BLaER1 (cell line): ENCODE data around the gene ANXA10.
"Not testable (repeated sequence)": the region's sequence is repeated elsewhere in the genome, so short reads cannot be mapped to it uniquely, and the experiment has no call there.

Source experiments
- H3K27ac ChIP-seq: shearing (Covaris generic); formaldehyde crosslinking; 2 replicates; pipeline ENCODE4 v1.8.1; 2022
- H3K27me3 ChIP-seq: shearing (Covaris generic); formaldehyde crosslinking; 2 replicates; pipeline ENCODE4 v1.8.1; 2022
- H3K36me3 ChIP-seq: shearing (Covaris generic); formaldehyde crosslinking; 2 replicates; pipeline ENCODE4 v1.8.1; 2022
- H3K4me1 ChIP-seq: shearing (Covaris generic); formaldehyde crosslinking; 2 replicates; pipeline ENCODE4 v1.8.1; 2022
- H3K4me2 ChIP-seq: shearing (Covaris generic); formaldehyde crosslinking; 2 replicates; pipeline ENCODE4 v1.8.1; 2022
- H3K4me3 ChIP-seq: shearing (Covaris generic); formaldehyde crosslinking; 2 replicates; pipeline ENCODE4 v1.8.1; 2022
- H3K9ac ChIP-seq: shearing (Covaris generic); formaldehyde crosslinking; 2 replicates; pipeline ENCODE4 v1.8.1; 2022
- H3K9me3 ChIP-seq: shearing (Covaris generic); formaldehyde crosslinking; 2 replicates; pipeline ENCODE4 v1.8.1; 2022
- H4K20me1 ChIP-seq: shearing (Covaris generic); formaldehyde crosslinking; 2 replicates; pipeline ENCODE4 v1.8.1; 2022
- Cebpa-rat ChIP-seq: shearing (Covaris generic); IDR thresholded peaks from 2 replicates; pipeline ENCODE4 v1.8.1; 2022

ANXA10 gene

DNA sequence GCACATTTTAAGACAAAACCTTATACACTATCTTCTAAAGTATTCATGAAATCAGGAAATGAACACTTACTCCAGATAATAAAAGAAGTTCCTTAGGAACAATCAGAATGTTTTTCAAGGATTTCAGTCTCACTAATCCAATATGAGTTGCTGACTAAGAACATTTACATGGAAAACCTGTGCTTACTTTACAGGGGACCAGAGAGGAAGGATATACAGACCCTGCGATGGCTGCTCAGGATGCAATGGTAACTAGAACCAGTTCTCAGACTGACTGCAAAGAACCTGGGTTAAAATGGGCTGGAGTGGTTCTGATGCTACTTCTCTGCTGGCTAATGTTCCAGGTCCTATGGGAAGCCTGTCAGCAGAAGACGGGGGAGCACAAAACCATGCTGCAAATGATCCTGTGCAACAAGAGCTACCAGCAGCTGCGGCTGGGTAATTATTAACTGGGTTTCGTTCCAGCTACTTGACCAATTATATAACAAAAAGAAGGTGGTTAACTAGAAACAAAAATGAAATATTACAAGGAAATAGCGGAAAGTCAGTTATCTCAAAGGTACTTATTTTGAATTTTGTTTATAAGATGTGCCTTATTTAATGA, 85.3 kb downstream of the ANXA10 start:
- Histone ChIP-seq H3K36me3 (no peaks in the 10 kb centered on the region), H3K4me2 (no peak overlapping the region), H3K27ac (no peak overlapping the region), H3K27me3 (no peaks in the 10 kb centered on the region), H3K9ac (no peak overlapping the region), H3K9me3 (no peaks in the 10 kb centered on the region), H3K4me3 (no peak overlapping the region), H3K4me1 (no peaks in the 10 kb centered on the region), H4K20me1 (no peaks in the 10 kb centered on the region)
- no peak for TF ChIP-seq Cebpa-rat

DNA sequence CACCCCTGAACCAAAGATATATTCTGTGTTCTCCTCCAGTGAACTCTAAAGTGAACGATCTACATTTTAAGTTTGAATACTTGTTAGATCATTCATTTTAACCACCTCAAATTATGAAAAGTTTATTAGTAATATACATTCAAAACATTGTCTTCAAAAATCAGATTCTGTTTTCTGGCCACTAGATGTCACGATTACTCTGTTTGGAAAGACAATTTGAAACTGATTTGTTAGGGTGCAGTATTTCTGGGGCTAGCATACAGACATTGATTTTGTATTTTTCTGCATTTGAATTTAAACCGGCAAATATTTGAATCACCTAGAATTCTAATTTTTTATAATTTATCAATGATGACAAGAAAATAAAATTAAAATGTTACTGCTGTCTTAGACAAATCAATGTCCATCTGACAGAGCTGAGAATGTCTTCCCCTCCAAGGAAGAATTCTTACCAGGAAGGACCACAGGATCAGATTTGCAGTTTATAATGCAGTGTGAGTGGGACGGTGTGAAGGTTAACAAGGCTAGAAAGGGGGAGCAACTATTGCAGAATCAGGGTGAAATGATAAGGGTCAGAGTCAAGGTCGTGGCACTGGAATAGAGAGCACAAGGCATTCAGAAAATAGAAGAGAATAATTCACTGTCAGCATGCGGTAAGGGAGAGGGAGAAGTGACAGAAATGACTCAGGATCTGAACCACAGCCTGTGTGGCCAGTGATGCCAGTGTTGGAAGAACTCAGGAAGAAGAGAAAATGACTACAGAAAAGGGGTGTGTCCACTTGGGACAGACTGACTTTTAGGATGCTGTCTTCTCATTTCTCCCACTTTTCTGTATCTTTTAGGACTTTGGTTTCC, 91.6 kb downstream of the ANXA10 start:
- Histone ChIP-seq H3K4me1 (no peaks in the 10 kb centered on the region), H3K27me3 (no peaks in the 10 kb centered on the region), H4K20me1 (no peaks in the 10 kb centered on the region), H3K4me3 (no peak overlapping the region), H3K27ac (no peak overlapping the region), H3K9me3 (no peaks in the 10 kb centered on the region), H3K36me3 (no peaks in the 10 kb centered on the region), H3K4me2 (no peak overlapping the region), H3K9ac (no peak overlapping the region)
- no peak for TF ChIP-seq Cebpa-rat

DNA sequence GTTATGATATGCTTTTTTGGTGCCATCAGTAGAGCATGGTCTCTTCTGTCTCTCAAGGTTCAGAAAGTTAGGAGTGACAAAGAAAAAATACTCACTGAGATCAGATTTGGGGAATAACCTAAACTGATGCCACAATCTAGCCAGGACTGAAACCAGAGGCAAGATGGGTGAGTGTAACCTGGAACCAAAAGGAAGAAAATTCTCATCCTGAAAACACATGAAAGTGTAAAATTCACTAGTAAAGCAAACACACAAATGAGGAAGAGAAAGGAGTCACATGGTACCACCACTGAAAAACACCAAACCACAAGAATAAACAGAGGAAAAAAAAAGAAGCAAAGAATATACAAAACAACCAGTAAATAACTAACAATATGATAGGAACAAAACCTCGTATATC, 96.4 kb downstream of the ANXA10 start:
- no peak overlapping the region for H3K4me3 ChIP-seq
- no peak overlapping the region for H3K27ac ChIP-seq
- H4K20me1 ChIP-seq, result no peaks in the 10 kb centered on the region
- no peaks in the 10 kb centered on the region for H3K9me3 ChIP-seq
- no peak for TF ChIP-seq Cebpa-rat
- no peaks in the 10 kb centered on the region for H3K4me1 ChIP-seq
- H3K36me3 ChIP-seq, result no peaks in the 10 kb centered on the region
- no peaks in the 10 kb centered on the region for H3K27me3 ChIP-seq
- H3K4me2 ChIP-seq, result no peak overlapping the region
- H3K9ac ChIP-seq, result no peak overlapping the region

DNA sequence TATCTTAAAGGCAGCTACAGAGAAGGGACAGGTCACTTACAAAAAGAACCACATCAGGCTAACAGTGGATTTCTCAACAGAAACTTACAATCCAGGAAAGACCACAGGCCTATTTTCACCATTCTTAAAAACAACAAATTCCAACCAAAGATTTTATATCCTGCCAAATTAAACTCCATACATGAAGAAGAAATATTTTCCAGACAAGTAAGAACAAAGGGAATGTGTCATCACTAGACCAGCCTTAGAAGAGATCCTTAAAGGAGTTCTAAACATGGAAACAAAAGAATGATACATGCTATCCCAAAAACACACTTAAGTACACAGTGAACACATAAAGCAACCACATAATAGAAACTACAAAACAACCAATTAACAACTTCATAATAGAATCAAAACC, 105.6 kb downstream of the ANXA10 start:
- Histone ChIP-seq H3K4me1 (no peaks in the 10 kb centered on the region), H3K9me3 (peaks cover 10% of the 10 kb centered on the region), H3K36me3 (no peaks in the 10 kb centered on the region), H3K27ac (no peak overlapping the region), H3K4me2 (no peak overlapping the region), H3K4me3 (no peak overlapping the region), H3K27me3 (no peaks in the 10 kb centered on the region), H4K20me1 (no peaks in the 10 kb centered on the region), H3K9ac (no peak overlapping the region)
- no peak for TF ChIP-seq Cebpa-rat

DNA sequence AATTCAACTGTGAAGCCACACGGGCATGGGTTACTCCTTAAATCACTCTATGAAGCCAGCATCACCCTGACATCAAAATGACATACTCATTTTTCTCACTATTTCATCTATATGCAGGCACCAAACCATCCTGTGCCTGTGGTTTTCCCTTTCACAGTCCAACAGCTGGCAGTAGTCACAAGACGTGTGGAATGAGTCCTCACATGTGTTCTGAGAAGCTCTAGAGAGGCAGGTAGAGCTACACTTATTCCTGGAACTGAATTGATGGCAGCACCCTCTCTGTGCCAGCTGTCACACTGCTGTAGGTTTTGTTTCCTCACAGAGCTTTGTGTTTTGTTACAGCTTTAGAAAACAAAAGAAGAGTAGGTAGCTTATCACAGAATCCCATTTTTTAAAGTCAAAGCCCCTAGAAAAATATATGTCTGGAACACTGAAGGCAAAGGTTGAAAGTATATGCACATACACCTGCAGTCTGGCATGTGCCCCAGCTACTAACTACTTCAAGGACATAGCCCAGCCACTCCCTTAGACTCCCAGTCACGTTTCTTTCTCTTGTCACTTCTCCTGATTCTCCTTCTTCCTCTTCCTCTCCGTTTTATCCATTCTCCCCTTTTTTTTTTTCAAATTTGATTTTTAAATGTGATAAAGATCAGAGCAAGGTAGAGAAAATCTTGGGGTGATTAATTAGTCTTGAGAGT, 107.1 kb downstream of the ANXA10 start:
- Histone ChIP-seq H3K9me3 (peaks cover 25% of the 10 kb centered on the region), H3K4me1 (no peaks in the 10 kb centered on the region), H4K20me1 (no peaks in the 10 kb centered on the region), H3K36me3 (no peaks in the 10 kb centered on the region), H3K4me3 (no peak overlapping the region), H3K27me3 (no peaks in the 10 kb centered on the region), H3K27ac (no peak overlapping the region), H3K9ac (no peak overlapping the region), H3K4me2 (no peak overlapping the region)
- no peak for TF ChIP-seq Cebpa-rat

DNA sequence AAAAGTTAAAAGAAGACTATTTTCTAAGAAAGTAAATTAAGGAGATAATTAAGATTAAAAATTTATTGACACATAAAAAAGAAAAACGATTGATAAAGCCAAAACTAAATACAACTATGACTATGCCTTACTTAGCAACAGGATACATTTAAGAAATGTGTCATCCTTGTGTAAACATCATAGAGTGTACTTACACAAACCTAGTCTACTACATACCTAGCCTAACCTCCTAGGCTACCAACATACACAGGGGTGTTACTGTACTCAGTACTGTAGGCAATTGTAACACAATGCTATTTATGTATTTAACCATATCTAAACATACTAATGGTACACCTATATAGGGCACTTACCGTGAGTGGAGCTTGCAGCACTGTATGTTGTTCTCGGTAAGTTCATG, 108.3 kb downstream of the ANXA10 start:
- Histone ChIP-seq H3K4me1 (no peaks in the 10 kb centered on the region), H3K4me2 (no peak overlapping the region), H3K9ac (no peak overlapping the region), H3K27me3 (no peaks in the 10 kb centered on the region), H3K9me3 (peaks cover 33% of the 10 kb centered on the region), H3K4me3 (no peak overlapping the region), H4K20me1 (no peaks in the 10 kb centered on the region), H3K27ac (no peak overlapping the region), H3K36me3 (no peaks in the 10 kb centered on the region)
- TF ChIP-seq Cebpa-rat, result no peak

DNA sequence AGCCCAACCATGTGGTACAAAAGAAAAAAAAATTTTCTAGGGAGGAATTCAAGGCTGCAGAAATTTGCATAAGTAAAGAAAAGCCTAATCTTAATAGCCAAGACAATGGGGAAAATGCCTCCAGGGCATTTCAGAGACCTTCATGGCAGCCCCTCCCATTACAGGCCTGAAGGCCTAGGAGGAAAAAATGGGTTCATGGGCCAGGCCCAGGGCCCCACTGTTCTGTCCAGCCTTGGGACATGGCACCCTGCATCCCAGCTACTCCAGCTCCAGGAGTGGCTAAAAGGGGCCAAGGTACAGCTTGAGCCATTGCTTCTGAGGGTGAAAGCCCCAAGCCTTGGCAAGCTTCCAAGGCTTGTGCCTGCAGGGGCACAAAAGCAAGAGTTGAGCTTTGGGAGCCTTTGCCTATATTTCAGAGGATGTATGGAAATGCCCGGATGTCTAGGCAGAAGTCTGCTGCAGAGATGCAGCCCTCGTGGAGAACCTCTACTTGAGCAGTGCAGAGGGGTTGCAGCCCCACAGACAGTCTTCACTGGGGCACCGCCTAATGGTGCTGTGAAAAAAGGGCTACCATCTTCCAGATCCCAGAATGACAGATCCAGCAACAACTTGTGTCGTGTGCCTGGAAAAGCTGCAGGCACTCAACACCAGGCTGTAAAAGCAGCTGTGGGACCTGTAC, 111.0 kb downstream of the ANXA10 start:
- Histone ChIP-seq H3K4me1 (no peaks in the 10 kb centered on the region), H3K9ac (no peak overlapping the region), H3K4me3 (no peak overlapping the region), H3K9me3 (peaks cover 33% of the 10 kb centered on the region), H4K20me1 (no peaks in the 10 kb centered on the region), H3K4me2 (no peak overlapping the region), H3K36me3 (no peaks in the 10 kb centered on the region), H3K27ac (no peak overlapping the region), H3K27me3 (no peaks in the 10 kb centered on the region)
- no peak for TF ChIP-seq Cebpa-rat

DNA sequence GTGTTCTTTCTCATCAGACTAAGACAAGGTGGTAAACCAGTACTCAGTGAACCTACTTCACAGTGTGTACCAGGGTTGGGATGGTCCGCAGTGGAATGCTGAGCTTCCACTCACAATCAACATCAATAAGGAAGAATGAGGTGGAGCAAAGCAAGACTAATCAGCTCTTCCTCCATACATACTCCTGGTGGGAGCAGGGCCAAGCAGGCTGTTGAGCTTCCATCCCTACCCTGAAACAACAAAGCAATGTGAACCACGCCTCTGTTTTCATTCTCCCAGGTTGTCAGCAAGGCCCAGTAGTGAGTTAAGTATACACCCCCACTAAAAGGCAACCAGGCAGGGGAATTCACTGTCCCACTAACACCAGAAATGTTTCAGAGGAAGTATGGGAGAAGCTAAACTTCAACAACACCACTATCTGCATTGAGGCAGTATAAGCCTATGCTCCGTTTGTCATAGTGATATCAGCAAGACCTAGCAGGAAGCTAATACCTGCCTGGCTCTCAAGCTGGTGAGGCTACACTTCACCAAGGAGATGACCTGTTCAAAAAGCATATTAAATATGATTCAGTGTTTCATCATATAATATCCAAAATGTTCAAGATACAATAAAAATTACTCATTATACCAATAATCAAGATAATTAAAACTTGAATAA, 116.7 kb downstream of the ANXA10 start:
- Histone ChIP-seq H3K9ac (no peak overlapping the region), H4K20me1 (no peaks in the 10 kb centered on the region), H3K4me1 (no peaks in the 10 kb centered on the region), H3K9me3 (peaks cover 11% of the 10 kb centered on the region), H3K4me3 (no peak overlapping the region), H3K4me2 (no peak overlapping the region), H3K36me3 (no peaks in the 10 kb centered on the region), H3K27me3 (no peaks in the 10 kb centered on the region), H3K27ac (no peak overlapping the region)
- TF ChIP-seq Cebpa-rat, result no peak

DNA sequence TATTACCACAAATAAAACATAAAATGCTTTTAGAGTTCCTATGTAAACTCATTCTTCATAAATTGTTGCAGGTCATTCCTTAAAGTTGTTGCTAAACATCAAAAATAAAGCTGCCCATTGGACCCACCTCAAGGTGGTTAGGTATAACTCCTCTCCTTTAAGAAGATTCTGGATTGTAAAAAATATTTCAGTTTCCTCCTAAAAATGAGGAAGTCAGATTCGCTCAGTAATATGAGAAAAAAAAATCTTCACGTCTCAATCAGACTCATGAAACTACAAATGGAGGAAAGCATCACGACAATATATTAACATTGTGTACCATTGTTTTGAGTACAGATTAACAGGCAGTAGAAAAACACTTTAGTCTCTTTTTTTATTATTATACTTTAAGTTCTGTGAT, 120.3 kb downstream of the ANXA10 start:
- no peaks in the 10 kb centered on the region for H3K9me3 ChIP-seq
- H3K27ac ChIP-seq, result no peak overlapping the region
- no peaks in the 10 kb centered on the region for H3K27me3 ChIP-seq
- no peaks in the 10 kb centered on the region for H4K20me1 ChIP-seq
- H3K9ac ChIP-seq, result no peak overlapping the region
- H3K4me3 ChIP-seq, result no peak overlapping the region
- no peak overlapping the region for H3K4me2 ChIP-seq
- H3K4me1 ChIP-seq, result no peaks in the 10 kb centered on the region
- no peaks in the 10 kb centered on the region for H3K36me3 ChIP-seq
- no peak for TF ChIP-seq Cebpa-rat

DNA sequence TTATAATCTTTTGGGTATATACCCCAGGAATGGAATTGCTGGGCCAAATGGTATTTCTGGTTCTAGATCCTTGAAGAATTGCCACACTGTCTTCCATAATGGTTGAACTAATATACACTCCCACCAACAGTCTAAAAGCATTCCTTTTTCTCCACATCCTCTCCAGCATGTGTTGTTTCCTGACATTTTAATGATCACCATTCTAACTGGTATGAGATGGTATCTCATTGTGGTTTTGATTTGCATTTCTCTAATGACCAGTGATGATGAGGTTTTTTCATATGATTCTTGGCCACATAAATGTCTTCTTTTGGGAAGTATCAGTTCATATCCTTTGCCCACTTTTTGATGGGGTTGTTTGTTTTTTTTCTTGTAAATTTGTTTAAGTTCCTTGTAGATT, 121.2 kb downstream of the ANXA10 start:
- not testable (repeated sequence) for H3K9ac ChIP-seq, H3K27ac ChIP-seq, H4K20me1 ChIP-seq, H3K4me2 ChIP-seq, H3K4me3 ChIP-seq, H3K4me1 ChIP-seq, H3K27me3 ChIP-seq, H3K9me3 ChIP-seq, H3K36me3 ChIP-seq
